SK-N-SH (cell line): ENCODE data around the gene FHL5.

Experiments
- FOXJ3 ChIP-seq: sonication (generic); formaldehyde crosslinking; IDR thresholded peaks from 2 replicates; pipeline ENCODE4 v1.5.1; 2020; ENCODE audit warnings: mild to moderate bottlenecking, missing genetic modification reagents
- GABPA ChIP-seq: IDR thresholded peaks from 2 replicates; pipeline ENCODE4 v1.4.0; 2012; ENCODE audit warnings: low read depth, mild to moderate bottlenecking
- MXI1 ChIP-seq: IDR thresholded peaks from 2 replicates; pipeline ENCODE4 v1.6.1; 2012; ENCODE audit warnings: mild to moderate bottlenecking, low read depth, low read length, improper control_type of control experiment
- RCOR1 ChIP-seq: fragments of 150-350 bp; IDR thresholded peaks from 2 replicates; pipeline ENCODE4 v1.6.1; 2017; ENCODE audit warnings: antibody characterized with exemption, low read length
- RFX5 ChIP-seq: IDR thresholded peaks from 2 replicates; pipeline ENCODE4 v1.6.1; 2012; ENCODE audit warnings: mild to moderate bottlenecking, improper control_type of control experiment, low read length
- SMC3 ChIP-seq: IDR thresholded peaks from 2 replicates; pipeline ENCODE4 v1.6.1; 2012; ENCODE audit warnings: low read depth, low read length, improper control_type of control experiment
- USF2 ChIP-seq: fragments of 150-350 bp; IDR thresholded peaks from 2 replicates; pipeline ENCODE4 v1.6.1; 2017; ENCODE audit warnings: antibody characterized with exemption, low read length, low read depth, borderline replicate concordance
- YY1 ChIP-seq: IDR thresholded peaks from 2 replicates; pipeline ENCODE4 v1.4.0; 2012; ENCODE audit warnings: low read depth, mild to moderate bottlenecking
- TF ChIP-seq, protein P1 (sequence below): fragments of 200-600 bp; sonication (generic); IDR thresholded peaks from 2 replicates; pipeline ENCODE4 v1.6.1; 2017; ENCODE audit warnings: antibody characterized with exemption, mild to moderate bottlenecking, moderate library complexity
- TF ChIP-seq, protein P2 (sequence below): IDR thresholded peaks from 2 replicates; pipeline ENCODE4 v1.6.1; 2012; ENCODE audit warnings: mild to moderate bottlenecking, low read depth, low read length, moderate library complexity
- TF ChIP-seq, protein P3 (sequence below): IDR thresholded peaks from 2 replicates; pipeline ENCODE4; 2012

- no peak for TF ChIP-seq GABPA
- TF ChIP-seq, protein P1, sequence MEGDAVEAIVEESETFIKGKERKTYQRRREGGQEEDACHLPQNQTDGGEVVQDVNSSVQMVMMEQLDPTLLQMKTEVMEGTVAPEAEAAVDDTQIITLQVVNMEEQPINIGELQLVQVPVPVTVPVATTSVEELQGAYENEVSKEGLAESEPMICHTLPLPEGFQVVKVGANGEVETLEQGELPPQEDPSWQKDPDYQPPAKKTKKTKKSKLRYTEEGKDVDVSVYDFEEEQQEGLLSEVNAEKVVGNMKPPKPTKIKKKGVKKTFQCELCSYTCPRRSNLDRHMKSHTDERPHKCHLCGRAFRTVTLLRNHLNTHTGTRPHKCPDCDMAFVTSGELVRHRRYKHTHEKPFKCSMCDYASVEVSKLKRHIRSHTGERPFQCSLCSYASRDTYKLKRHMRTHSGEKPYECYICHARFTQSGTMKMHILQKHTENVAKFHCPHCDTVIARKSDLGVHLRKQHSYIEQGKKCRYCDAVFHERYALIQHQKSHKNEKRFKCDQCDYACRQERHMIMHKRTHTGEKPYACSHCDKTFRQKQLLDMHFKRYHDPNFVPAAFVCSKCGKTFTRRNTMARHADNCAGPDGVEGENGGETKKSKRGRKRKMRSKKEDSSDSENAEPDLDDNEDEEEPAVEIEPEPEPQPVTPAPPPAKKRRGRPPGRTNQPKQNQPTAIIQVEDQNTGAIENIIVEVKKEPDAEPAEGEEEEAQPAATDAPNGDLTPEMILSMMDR = no peak
- no peak for TF ChIP-seq FOXJ3 (CRISPR knock-in tag)
- no peak for TF ChIP-seq YY1
- TF ChIP-seq MXI1 = no peak
- TF ChIP-seq USF2 = no peak
- TF ChIP-seq SMC3 = no peak
- TF ChIP-seq, protein P2, sequence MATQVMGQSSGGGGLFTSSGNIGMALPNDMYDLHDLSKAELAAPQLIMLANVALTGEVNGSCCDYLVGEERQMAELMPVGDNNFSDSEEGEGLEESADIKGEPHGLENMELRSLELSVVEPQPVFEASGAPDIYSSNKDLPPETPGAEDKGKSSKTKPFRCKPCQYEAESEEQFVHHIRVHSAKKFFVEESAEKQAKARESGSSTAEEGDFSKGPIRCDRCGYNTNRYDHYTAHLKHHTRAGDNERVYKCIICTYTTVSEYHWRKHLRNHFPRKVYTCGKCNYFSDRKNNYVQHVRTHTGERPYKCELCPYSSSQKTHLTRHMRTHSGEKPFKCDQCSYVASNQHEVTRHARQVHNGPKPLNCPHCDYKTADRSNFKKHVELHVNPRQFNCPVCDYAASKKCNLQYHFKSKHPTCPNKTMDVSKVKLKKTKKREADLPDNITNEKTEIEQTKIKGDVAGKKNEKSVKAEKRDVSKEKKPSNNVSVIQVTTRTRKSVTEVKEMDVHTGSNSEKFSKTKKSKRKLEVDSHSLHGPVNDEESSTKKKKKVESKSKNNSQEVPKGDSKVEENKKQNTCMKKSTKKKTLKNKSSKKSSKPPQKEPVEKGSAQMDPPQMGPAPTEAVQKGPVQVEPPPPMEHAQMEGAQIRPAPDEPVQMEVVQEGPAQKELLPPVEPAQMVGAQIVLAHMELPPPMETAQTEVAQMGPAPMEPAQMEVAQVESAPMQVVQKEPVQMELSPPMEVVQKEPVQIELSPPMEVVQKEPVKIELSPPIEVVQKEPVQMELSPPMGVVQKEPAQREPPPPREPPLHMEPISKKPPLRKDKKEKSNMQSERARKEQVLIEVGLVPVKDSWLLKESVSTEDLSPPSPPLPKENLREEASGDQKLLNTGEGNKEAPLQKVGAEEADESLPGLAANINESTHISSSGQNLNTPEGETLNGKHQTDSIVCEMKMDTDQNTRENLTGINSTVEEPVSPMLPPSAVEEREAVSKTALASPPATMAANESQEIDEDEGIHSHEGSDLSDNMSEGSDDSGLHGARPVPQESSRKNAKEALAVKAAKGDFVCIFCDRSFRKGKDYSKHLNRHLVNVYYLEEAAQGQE = no peak
- TF ChIP-seq, protein P3, sequence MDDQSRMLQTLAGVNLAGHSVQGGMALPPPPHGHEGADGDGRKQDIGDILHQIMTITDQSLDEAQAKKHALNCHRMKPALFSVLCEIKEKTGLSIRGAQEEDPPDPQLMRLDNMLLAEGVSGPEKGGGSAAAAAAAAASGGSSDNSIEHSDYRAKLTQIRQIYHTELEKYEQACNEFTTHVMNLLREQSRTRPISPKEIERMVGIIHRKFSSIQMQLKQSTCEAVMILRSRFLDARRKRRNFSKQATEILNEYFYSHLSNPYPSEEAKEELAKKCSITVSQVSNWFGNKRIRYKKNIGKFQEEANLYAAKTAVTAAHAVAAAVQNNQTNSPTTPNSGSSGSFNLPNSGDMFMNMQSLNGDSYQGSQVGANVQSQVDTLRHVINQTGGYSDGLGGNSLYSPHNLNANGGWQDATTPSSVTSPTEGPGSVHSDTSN = no peak
- no peak for TF ChIP-seq RFX5
- no peak for TF ChIP-seq RCOR1
Measured at GRCh38 chr6:96659084-96659845, 96.3 kb downstream of the FHL5 start.
